DMS 273 treated with DMSO at 0.1 percent for 48 hours (cell line): ENCODE results near the gene TPPP2.

ENCODE experiments used
- DNase-seq: peaks from one replicate; lab custom pipeline; 2025; lab: John Stamatoyannopoulos, UW

Gene TPPP2

GRCh38 chr14:21077672-21078071, 47.7 kb downstream of the TPPP2 start:
- no peak for DNase-seq

DNA sequence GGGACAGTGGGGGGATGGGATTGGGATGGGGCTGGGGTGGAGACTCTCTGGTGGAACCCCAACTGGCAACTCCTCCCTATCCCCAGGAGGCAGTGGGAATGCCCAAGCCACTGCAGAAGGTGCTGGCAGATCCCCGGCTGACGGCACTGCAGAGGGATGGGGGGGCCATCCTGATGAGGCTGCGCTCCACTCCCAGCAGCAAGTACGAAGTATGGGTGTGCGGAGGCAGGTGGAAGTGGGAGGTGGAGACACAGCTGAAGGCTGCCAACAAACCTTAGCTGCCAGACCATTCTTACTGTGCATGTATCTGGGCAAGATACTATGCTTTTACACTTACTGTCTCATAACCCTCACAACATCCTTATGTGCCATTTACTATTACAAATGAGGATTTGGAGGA, 48.3 kb downstream of the TPPP2 start:
- no peak for DNase-seq

DNA sequence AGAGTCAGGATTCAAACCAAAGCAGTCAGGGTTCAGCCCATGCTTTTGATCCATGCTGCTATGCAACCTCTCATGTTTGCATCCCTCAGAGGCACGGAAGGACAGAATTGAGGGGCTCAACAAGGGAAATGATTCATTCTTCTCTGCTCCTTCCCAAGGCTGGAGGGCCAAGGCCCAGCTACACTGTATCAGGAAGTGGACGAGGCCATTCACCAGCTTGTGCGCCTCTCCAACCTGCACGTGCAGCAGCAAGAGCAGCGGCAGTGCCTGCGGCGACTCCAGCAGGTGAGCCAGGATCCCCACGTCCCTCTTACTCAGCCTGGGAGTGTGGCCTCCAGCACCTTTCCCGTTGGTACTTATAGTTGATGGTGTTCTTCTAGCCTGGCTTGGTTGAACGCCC, 48.7 kb downstream of the TPPP2 start:
- no peak for DNase-seq

DNA sequence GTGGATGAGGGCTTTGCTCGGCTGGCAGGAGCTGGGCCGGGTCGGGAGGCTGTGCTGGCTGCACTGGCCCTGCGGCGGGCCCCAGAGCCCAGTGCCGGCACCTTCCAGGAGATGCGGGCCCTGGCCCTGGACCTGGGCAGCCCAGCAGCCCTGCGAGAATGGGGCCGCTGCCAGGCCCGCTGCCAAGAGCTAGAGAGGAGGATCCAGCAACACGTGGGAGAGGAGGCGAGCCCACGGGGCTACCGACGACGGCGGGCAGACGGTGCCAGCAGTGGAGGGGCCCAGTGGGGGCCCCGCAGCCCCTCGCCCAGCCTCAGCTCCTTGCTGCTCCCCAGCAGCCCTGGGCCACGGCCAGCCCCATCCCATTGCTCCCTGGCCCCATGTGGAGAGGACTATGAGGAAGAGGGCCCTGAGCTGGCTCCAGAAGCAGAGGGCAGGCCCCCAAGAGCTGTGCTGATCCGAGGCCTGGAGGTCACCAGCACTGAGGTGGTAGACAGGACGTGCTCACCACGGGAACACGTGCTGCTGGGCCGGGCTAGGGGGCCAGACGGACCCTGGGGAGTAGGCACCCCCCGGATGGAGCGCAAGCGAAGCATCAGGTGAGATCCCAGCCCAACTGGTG, 51.6 kb downstream of the TPPP2 start:
- DNase-seq = no peak
